Trophoblast cell (in vitro differentiated cells and primary cell): ENCODE results near the gene ESR1.

Experiments used
- DNase-seq, 2 donors: peaks; one replicate each; pipeline ENCODE4 v3.0.0-alpha.2; 2016
- H2AFZ ChIP-seq: 2 replicates; pipeline ENCODE4 v1.6.1; 2013; ENCODE audit warnings: low read length, moderate library complexity, mild to moderate bottlenecking; ENCODE audit not compliant: insufficient read depth, poor library complexity
- H2AK5ac ChIP-seq: 2 replicates; pipeline ENCODE4 v1.6.1; 2013; ENCODE audit warnings: mild to moderate bottlenecking, low read length
- H2BK120ac ChIP-seq: 2 replicates; pipeline ENCODE4 v1.6.1; 2013; ENCODE audit warnings: low read length, mild to moderate bottlenecking, moderate library complexity; ENCODE audit not compliant: insufficient read depth, poor library complexity
- H2BK12ac ChIP-seq: 2 replicates; pipeline ENCODE4 v1.6.1; 2013; ENCODE audit warnings: mild to moderate bottlenecking, low read length, moderate library complexity
- H2BK5ac ChIP-seq: 2 replicates; pipeline ENCODE4 v1.6.1; 2013; ENCODE audit warnings: low read length, low read depth, moderate library complexity, mild to moderate bottlenecking; ENCODE audit not compliant: poor library complexity
- H3K14ac ChIP-seq: 2 replicates; pipeline ENCODE4 v1.6.1; 2013; ENCODE audit warnings: mild to moderate bottlenecking, low read length
- H3K18ac ChIP-seq: 2 replicates; pipeline ENCODE4 v1.6.1; 2013; ENCODE audit warnings: mild to moderate bottlenecking, low read length
- H3K23ac ChIP-seq: 2 replicates; pipeline ENCODE4 v1.6.1; 2013; ENCODE audit warnings: low read length
- H3K27ac ChIP-seq: 2 replicates; pipeline ENCODE4 v1.5.1; 2013; ENCODE audit warnings: low read depth, mild to moderate bottlenecking, inconsistent platforms, low read length, moderate library complexity
- H3K27me3 ChIP-seq: 2 replicates; pipeline ENCODE4 v1.6.1; 2013; ENCODE audit warnings: inconsistent platforms, mild to moderate bottlenecking, low read length, moderate library complexity; ENCODE audit not compliant: insufficient read depth
- H3K36me3 ChIP-seq, 2 experiments: 1 replicate in 1 of 2; 2 replicates in 1 of 2; pipeline ENCODE4 v1.6.1; 2013; ENCODE audit warnings: low read length in 2 of 2, mild to moderate bottlenecking in 2 of 2, moderate library complexity in 1 of 2; ENCODE audit not compliant: insufficient read depth in 2 of 2, control insufficient read depth in 1 of 2
- H3K4ac ChIP-seq: 2 replicates; pipeline ENCODE4 v1.6.1; 2013; ENCODE audit warnings: low read depth, mild to moderate bottlenecking, low read length, moderate library complexity
- H3K4me1 ChIP-seq, 2 experiments: 1 replicate in 1 of 2; 2 replicates in 1 of 2; pipeline ENCODE4 v1.6.1; 2013; ENCODE audit warnings: low read length in 2 of 2, mild to moderate bottlenecking in 2 of 2, moderate library complexity in 1 of 2; ENCODE audit not compliant: insufficient read depth in 2 of 2, control insufficient read depth in 1 of 2
- H3K4me2 ChIP-seq: 2 replicates; pipeline ENCODE4 v1.6.1; 2013; ENCODE audit warnings: inconsistent platforms, mild to moderate bottlenecking, low read length, moderate library complexity
- H3K4me3 ChIP-seq: 2 replicates; pipeline ENCODE4 v1.5.1; 2013; ENCODE audit warnings: mild to moderate bottlenecking, low read depth, low read length, inconsistent platforms
- H3K79me1 ChIP-seq: one replicate; pipeline ENCODE4 v1.6.1; 2013; ENCODE audit warnings: low read length
- H3K79me2 ChIP-seq: 2 replicates; pipeline ENCODE4 v1.6.1; 2013; ENCODE audit warnings: low read length, mild to moderate bottlenecking; ENCODE audit not compliant: control insufficient read depth, insufficient read depth, poor library complexity
- H3K9ac ChIP-seq: 2 replicates; pipeline ENCODE4 v1.6.1; 2013; ENCODE audit warnings: mild to moderate bottlenecking, low read length
- H3K9me3 ChIP-seq: 2 replicates; pipeline ENCODE4 v1.6.1; 2013; ENCODE audit warnings: low read depth, mild to moderate bottlenecking, control low read depth, inconsistent platforms, low read length; ENCODE audit not compliant: insufficient read depth
- H4K12ac ChIP-seq: 2 replicates; pipeline ENCODE4 v1.6.1; 2013; ENCODE audit warnings: low read depth, mild to moderate bottlenecking, low read length, moderate library complexity
- H4K8ac ChIP-seq: 2 replicates; pipeline ENCODE4 v1.6.1; 2013; ENCODE audit warnings: low read depth, mild to moderate bottlenecking, low read length, moderate library complexity
- H4K91ac ChIP-seq: one replicate; pipeline ENCODE4 v1.6.1; 2013; ENCODE audit warnings: low read depth, mild to moderate bottlenecking, low read length, moderate library complexity
- WGBS: extraction: QIAGEN DNeasy Blood & Tissue Kit; methylation state at CpG from one replicate; pipeline ENCODE4 v1.1.7; 2013; ENCODE audit warnings: missing lambda C conversion rate; ENCODE audit not compliant: insufficient read length, insufficient coverage; ENCODE audit errors: extremely low coverage; 5-methylcytosine and 5-hydroxymethylcytosine counted together

ESR1 gene

DNA sequence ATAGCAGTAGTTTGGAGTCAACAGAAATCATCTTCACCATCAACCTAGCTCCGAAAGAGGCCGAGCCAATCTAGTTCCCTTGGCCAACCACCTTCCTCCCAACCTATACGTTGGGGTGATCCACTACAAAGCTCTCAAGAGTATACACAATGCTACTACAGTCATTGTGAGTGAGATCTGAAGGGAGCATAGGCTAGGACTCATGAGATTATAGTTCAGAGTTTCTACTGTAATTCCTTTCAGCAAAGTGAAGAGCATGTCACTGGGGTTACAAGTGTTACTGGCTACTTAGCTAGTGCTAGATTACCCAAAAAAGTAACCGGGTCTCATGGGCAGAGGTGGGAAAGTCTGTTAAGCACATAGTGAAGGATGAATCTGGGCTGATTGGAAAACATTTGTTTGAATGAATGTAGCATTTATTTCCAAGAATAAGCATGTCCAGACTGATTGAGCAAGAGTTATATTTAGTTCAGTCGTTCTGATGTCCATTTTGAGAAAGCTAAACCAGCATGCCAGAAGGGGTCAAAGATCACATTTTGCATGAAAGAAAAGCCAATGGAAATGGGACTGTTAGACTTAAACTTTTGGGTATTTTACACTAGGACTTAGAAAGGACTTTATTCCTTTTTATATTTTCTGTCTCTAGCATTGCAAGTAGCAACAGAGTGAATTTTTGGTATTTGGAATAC is 10.5 kb upstream of the ESR1 start:
- Histone ChIP-seq H3K9me3 (no peaks in the 10 kb centered on the region), H2BK120ac (no peak overlapping the region), H3K36me3 (no peaks in the 10 kb centered on the region), H2AFZ (no peak overlapping the region), H3K4me3 (no peak overlapping the region), H3K79me2 (no peaks in the 10 kb centered on the region), H3K4me2 (no peak overlapping the region), H3K18ac (no peak overlapping the region), H3K14ac (no peak overlapping the region), H2AK5ac (no peak overlapping the region), H3K23ac (no peak overlapping the region), H3K9ac (no peak overlapping the region), H4K91ac (no peak overlapping the region), H4K12ac (no peak overlapping the region), H3K27me3 (no peaks in the 10 kb centered on the region), H3K79me1 (no peaks in the 10 kb centered on the region), H2BK12ac (no peak overlapping the region), H3K4me1 (no peaks in the 10 kb centered on the region), H3K4ac (no peak overlapping the region), H2BK5ac (no peak overlapping the region), H4K8ac (no peak overlapping the region), H3K27ac (no peak overlapping the region)
- no peak for DNase-seq
- WGBS = no CpG with 5 or more reads among the region's 5 CpGs

GRCh38 chr6:151803743-151804142 is 3.7 kb upstream of the ESR1 start:
- Histone ChIP-seq H3K4me2 (no peak overlapping the region), H2BK5ac (no peak overlapping the region), H3K4me3 (no peak overlapping the region), H2BK12ac (no peak overlapping the region), H3K36me3 (no peaks in the 10 kb centered on the region), H2BK120ac (no peak overlapping the region), H4K12ac (no peak overlapping the region), H3K14ac (no peak overlapping the region), H2AK5ac (no peak overlapping the region), H3K79me2 (no peaks in the 10 kb centered on the region), H3K79me1 (no peaks in the 10 kb centered on the region), H3K4ac (no peak overlapping the region), H3K23ac (no peak overlapping the region), H4K8ac (no peak overlapping the region), H4K91ac (no peak overlapping the region), H3K4me1 (peaks cover 7 to 8% of the 10 kb centered on the region in 2 experiments), H3K9me3 (no peaks in the 10 kb centered on the region), H3K27ac (no peak overlapping the region), H2AFZ (no peak overlapping the region), H3K9ac (no peak overlapping the region), H3K27me3 (peaks cover 22% of the 10 kb centered on the region), H3K18ac (no peak overlapping the region)
- DNase-seq = no peak
- no CpG with 5 or more reads among the region's 9 CpGs for WGBS

DNA sequence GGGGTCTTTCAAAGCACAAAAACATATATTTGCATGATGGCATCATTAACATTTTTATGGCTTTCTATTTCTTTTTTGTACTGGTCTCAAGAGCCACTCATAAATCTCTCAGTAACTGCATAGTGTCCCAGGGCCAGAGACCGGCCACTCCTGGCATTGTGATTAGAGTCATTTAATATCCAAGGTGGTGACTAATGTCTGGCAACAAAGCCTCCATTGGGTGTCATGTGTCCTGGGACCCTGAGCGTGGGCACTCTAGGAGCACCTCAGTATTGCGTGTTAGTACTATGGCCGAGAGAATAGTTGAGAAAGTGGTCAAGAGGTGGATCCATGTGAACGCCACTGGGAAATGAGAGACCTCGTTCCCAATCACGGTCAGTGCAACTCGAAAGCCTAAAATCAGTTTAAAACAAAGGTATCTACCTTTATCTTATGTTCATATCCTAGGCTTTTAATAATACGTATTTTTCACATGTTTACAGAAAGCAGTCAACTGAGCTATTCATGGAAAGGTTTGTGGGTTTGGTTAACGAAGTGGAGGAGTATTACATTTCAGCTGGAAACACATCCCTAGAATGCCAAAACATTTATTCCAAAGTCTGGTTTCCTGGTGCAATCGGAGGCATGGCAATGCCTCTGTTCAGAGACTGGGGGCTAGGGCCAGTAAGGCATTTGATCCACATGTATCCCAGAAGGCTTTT is 2.7 kb upstream of the ESR1 start:
- Histone ChIP-seq H3K27me3 (peaks cover 31% of the 10 kb centered on the region), H2AK5ac (no peak overlapping the region), H3K14ac (no peak overlapping the region), H3K36me3 (no peaks in the 10 kb centered on the region), H2AFZ (no peak overlapping the region), H3K27ac (no peak overlapping the region), H4K91ac (no peak overlapping the region), H3K23ac (no peak overlapping the region), H3K79me1 (no peaks in the 10 kb centered on the region), H3K9me3 (no peaks in the 10 kb centered on the region), H3K4ac (no peak overlapping the region), H2BK12ac (no peak overlapping the region), H3K18ac (no peak overlapping the region), H3K4me2 (no peak overlapping the region), H3K4me1 (peaks cover 7 to 8% of the 10 kb centered on the region in 2 experiments), H2BK5ac (no peak overlapping the region), H3K79me2 (no peaks in the 10 kb centered on the region), H3K4me3 (no peak overlapping the region), H3K9ac (no peak overlapping the region), H4K8ac (no peak overlapping the region), H2BK120ac (no peak overlapping the region), H4K12ac (no peak overlapping the region)
- no peak for DNase-seq
- no CpG with 5 or more reads among the region's 11 CpGs for WGBS

DNA sequence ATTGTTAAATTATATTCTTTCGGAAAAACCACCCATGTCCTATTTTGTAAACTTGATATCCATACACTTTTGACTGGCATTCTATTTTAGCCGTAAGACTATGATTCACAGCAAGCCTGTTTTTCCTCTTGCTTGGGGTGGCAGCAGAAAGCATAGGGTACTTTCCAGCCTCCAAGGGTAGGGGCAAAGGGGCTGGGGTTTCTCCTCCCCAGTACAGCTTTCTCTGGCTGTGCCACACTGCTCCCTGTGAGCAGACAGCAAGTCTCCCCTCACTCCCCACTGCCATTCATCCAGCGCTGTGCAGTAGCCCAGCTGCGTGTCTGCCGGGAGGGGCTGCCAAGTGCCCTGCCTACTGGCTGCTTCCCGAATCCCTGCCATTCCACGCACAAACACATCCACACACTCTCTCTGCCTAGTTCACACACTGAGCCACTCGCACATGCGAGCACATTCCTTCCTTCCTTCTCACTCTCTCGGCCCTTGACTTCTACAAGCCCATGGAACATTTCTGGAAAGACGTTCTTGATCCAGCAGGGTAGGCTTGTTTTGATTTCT is 2.1 kb upstream of the ESR1 start:
- Histone ChIP-seq H3K36me3 (no peaks in the 10 kb centered on the region), H2BK5ac (no peak overlapping the region), H4K8ac (no peak overlapping the region), H3K9me3 (no peaks in the 10 kb centered on the region), H3K9ac (no peak overlapping the region), H3K79me1 (no peaks in the 10 kb centered on the region), H2BK12ac (no peak overlapping the region), H4K91ac (no peak overlapping the region), H3K18ac (no peak overlapping the region), H3K14ac (no peak overlapping the region), H3K27me3 (peaks cover 31% of the 10 kb centered on the region), H3K4me3 (no peak overlapping the region), H3K27ac (no peak overlapping the region), H2AK5ac (no peak overlapping the region), H3K4me1 (peaks cover 7 to 8% of the 10 kb centered on the region in 2 experiments), H2BK120ac (no peak overlapping the region), H3K79me2 (no peaks in the 10 kb centered on the region), H3K4ac (no peak overlapping the region), H3K4me2 (no peak overlapping the region), H4K12ac (no peak overlapping the region), H3K23ac (no peak overlapping the region), H2AFZ (no peak overlapping the region)
- WGBS = no CpG with 5 or more reads among the region's 11 CpGs
- no peak for DNase-seq
